Caco-2 (cell line): ENCODE results near the gene MRPL52. TPM values are rescaled to one million over a fixed set of nuclear protein-coding genes. Genes with fewer than 3 reads are reported as not detected.

Source experiments
- BruUV-seq: library from RNA; stranded (reverse); fragments of 400-500 nt; replicated peaks from 2 replicates; lab custom pipeline; 2021; lab: Mats Ljungman, UMichigan
- CTCF ChIA-PET: fragments of 300-600 bp; sonication (Branson Sonifier 250); formaldehyde crosslinking; loops from one replicate; lab custom pipeline; 2022; ENCODE audit warnings: antibody characterized with exemption; lab: Charles Lee
- POLR2A ChIA-PET: fragments of 300-600 bp; sonication (Branson Sonifier 250); formaldehyde crosslinking; loops from one replicate; lab custom pipeline; 2022; ENCODE audit warnings: antibody characterized with exemption; lab: Charles Lee
- DNase-seq, 2 experiments: peaks; one replicate each; pipeline versions ENCODE4 v3.0.0 to v3.0.0-alpha.2; 2020 to 2022
- H3K27me3 ChIP-seq: replicated peaks from 2 replicates; pipeline ENCODE4 v1.6.0; 2011; ENCODE audit warnings: low read length; ENCODE audit not compliant: control insufficient read depth, insufficient read depth
- H3K36me3 ChIP-seq: 2 replicates; pipeline ENCODE4 v1.5.1; 2011; ENCODE audit warnings: low read length; ENCODE audit not compliant: control insufficient read depth, insufficient read depth
- H3K4me1 ChIP-seq: fragments of 250-450 bp; sonication (Bioruptor Pico); 2 replicates; pipeline ENCODE4 v1.5.1; 2020; ENCODE audit warnings: mild to moderate bottlenecking
- H3K4me3 ChIP-seq: 2 replicates; pipeline ENCODE4 v1.5.1; 2011; ENCODE audit warnings: low read depth, mild to moderate bottlenecking, control low read depth, low read length
- H3K9me3 ChIP-seq: fragments of 250-450 bp; sonication (Bioruptor Pico); 2 replicates; pipeline ENCODE4 v1.5.1; 2020; ENCODE audit warnings: mild to moderate bottlenecking, moderate library complexity
- H3K27ac Mint-ChIP-seq: one replicate; pipeline ENCODE4 v1.8.0; 2022; ENCODE audit warnings: mixed read lengths; ENCODE audit not compliant: unreplicated experiment
- H3K27me3 Mint-ChIP-seq: one replicate; pipeline ENCODE4 v1.8.0; 2022; ENCODE audit warnings: mixed read lengths; ENCODE audit not compliant: insufficient read depth, unreplicated experiment
- H3K36me3 Mint-ChIP-seq: one replicate; pipeline ENCODE4 v1.8.0; 2022; ENCODE audit warnings: mild to moderate bottlenecking, mixed read lengths; ENCODE audit not compliant: insufficient read depth, unreplicated experiment
- H3K4me1 Mint-ChIP-seq: one replicate; pipeline ENCODE4 v1.8.0; 2022; ENCODE audit warnings: low read depth, mixed read lengths; ENCODE audit not compliant: unreplicated experiment
- H3K4me3 Mint-ChIP-seq: one replicate; pipeline ENCODE4 v1.8.0; 2022; ENCODE audit warnings: mild to moderate bottlenecking, moderate library complexity, mixed read lengths; ENCODE audit not compliant: unreplicated experiment
- H3K9me3 Mint-ChIP-seq: one replicate; pipeline ENCODE4 v1.8.0; 2022; ENCODE audit warnings: mixed read lengths; ENCODE audit not compliant: unreplicated experiment
- intact Hi-C: fragments of 100-400 bp; cut with micrococcal nuclease; formaldehyde crosslinking; loops from one replicate; pipeline ENCODE4 v1.10.0; 2022; ENCODE audit not compliant: unreplicated experiment
- total RNA-seq: library from RNA; stranded (reverse); gene quantifications from 2 replicates; pipeline ENCODE4 v1.2.3, GENCODE V29; 2022
- TF ChIP-seq, protein P1 (sequence below), 2 experiments: fragments of 200-600 bp in 1 of 2; IDR thresholded peaks; 1 replicate in 1 of 2; 2 replicates in 1 of 2; pipeline versions ENCODE4 v1.5.1 to v1.8.0; 2011 to 2022; ENCODE audit warnings: antibody characterized with exemption in 1 of 2, control low read depth in 1 of 2, inconsistent platforms in 1 of 2, low read depth in 1 of 2, low read length in 1 of 2, mild to moderate bottlenecking in 1 of 2, moderate library complexity in 1 of 2; ENCODE audit not compliant: insufficient read depth in 1 of 2, severe bottlenecking in 1 of 2, unreplicated experiment in 1 of 2

Gene MRPL52
- total RNA-seq, 1 experiment from 2014 or later = 149 TPM

DNA sequence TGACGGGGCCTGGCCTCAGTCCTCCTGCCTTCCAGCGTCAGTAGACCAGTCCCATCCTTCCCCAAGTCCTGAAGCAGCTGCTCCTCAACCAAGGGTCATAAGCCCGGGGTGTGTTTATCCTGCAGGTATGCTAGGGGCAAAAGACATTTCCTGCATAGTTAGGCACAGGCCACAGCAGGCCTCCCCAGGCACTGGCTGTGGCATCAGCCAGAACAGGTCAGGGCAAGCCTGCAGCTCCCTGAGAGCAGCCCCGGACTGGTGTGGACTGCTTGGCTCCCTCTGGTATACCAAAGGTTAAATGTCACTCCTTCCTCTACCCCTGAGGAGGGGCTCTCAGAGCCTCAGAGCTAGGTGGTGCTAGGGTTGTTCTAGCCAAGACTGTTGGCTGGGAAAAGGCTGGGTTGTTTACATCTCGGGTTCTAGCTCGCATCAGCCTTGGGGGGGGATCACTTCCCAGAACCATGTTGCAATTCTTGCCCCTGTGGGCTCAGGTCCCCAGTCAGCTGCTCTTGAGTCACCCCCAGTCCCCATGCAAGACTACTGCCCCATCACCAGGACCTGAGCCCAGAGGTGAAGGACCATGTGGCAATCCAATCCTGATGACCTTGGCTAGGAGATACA lies 9.6 kb downstream of the MRPL52 start:
- Histone ChIP-seq H3K36me3 (peaks cover 5% of the 10 kb centered on the region), H3K27me3 (no peaks in the 10 kb centered on the region), H3K9me3 (no peaks in the 10 kb centered on the region), H3K4me1 (peaks cover 16% of the 10 kb centered on the region), H3K4me3 (no peak overlapping the region)
- Mint-ChIP-seq H3K4me1 (peaks cover 17% of the 10 kb centered on the region), H3K36me3 (peaks cover 59% of the 10 kb centered on the region), H3K4me3 (peak overlapping the region; percentile 85), H3K9me3 (no peaks in the 10 kb centered on the region), H3K27ac (peak overlapping the region; percentile 87), H3K27me3 (no peaks in the 10 kb centered on the region)
- BruUV-seq = no TSS peak
- CTCF ChIA-PET = no interaction called here
- POLR2A ChIA-PET = no interaction called here
- TF ChIP-seq, protein P1, sequence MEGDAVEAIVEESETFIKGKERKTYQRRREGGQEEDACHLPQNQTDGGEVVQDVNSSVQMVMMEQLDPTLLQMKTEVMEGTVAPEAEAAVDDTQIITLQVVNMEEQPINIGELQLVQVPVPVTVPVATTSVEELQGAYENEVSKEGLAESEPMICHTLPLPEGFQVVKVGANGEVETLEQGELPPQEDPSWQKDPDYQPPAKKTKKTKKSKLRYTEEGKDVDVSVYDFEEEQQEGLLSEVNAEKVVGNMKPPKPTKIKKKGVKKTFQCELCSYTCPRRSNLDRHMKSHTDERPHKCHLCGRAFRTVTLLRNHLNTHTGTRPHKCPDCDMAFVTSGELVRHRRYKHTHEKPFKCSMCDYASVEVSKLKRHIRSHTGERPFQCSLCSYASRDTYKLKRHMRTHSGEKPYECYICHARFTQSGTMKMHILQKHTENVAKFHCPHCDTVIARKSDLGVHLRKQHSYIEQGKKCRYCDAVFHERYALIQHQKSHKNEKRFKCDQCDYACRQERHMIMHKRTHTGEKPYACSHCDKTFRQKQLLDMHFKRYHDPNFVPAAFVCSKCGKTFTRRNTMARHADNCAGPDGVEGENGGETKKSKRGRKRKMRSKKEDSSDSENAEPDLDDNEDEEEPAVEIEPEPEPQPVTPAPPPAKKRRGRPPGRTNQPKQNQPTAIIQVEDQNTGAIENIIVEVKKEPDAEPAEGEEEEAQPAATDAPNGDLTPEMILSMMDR (IDR thresholded peaks at IDR 0.05; ENCODE audit: insufficient read depth in 1 of 2, low read depth in 1 of 2, low read length in 1 of 2, severe bottlenecking in 1 of 2, unreplicated experiment in 1 of 2) = no peak
- DNase-seq = peak in 1 of 2 experiments; percentile 68
- intact Hi-C loops = no loop called here

DNA sequence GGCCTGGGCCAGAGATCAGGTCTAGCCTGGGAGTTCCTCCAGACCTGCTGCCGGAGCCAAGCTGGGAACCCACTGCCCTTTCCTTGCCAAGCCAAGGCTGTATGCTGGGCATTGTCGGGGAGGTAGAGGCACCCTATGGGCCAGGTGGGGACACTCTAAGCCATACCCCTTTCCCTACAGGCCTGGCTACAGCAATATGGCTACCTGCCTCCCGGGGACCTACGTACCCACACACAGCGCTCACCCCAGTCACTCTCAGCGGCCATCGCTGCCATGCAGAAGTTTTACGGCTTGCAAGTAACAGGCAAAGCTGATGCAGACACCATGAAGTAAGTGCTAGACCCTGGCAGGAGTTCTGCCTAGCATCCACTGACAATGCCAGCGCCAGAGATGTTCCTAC lies 11.6 kb downstream of the MRPL52 start:
- Mint-ChIP-seq H3K27ac (no peak overlapping the region), H3K27me3 (no peaks in the 10 kb centered on the region), H3K4me3 (no peak overlapping the region), H3K36me3 (peaks cover 58% of the 10 kb centered on the region), H3K4me1 (peaks cover 7% of the 10 kb centered on the region), H3K9me3 (no peaks in the 10 kb centered on the region)
- CTCF ChIA-PET = interaction anchor here (0.7 to 1.3 kb wide), 2 partner anchors 12 to 75 kb away, joined by 3 to 4 read pairs; no protein-coding TSS in a partner anchor
- POLR2A ChIA-PET = no interaction called here
- BruUV-seq = no TSS peak
- DNase-seq = no peak
- peaks cover 16% of the 10 kb centered on the region for H3K4me1 ChIP-seq
- H3K27me3 ChIP-seq = no peaks in the 10 kb centered on the region
- H3K4me3 ChIP-seq = no peak overlapping the region
- no peaks in the 10 kb centered on the region for H3K9me3 ChIP-seq
- TF ChIP-seq, protein P1 (IDR thresholded peaks at IDR 0.05; ENCODE audit: insufficient read depth in 1 of 2, low read depth in 1 of 2, low read length in 1 of 2, severe bottlenecking in 1 of 2, unreplicated experiment in 1 of 2) = no peak
- H3K36me3 ChIP-seq = peaks cover 10% of the 10 kb centered on the region
- intact Hi-C loops = no loop called here

DNA sequence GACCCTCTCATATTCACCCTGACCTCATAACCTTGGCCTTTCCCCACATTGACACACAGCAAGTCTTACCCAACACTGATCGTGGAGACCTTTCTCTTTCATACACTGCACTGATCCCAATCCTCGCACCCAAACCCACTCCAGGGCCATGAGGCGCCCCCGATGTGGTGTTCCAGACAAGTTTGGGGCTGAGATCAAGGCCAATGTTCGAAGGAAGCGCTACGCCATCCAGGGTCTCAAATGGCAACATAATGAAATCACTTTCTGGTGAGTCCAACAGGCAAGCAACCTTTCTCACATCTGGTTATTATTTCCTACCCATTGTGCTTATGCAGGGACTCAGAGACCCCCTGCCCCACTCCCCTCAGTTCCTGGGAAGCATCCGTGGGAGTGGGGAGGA lies 12.1 kb downstream of the MRPL52 start:
- BruUV-seq = no TSS peak
- TF ChIP-seq, protein P1 (IDR thresholded peaks at IDR 0.05; ENCODE audit: insufficient read depth in 1 of 2, low read depth in 1 of 2, low read length in 1 of 2, severe bottlenecking in 1 of 2, unreplicated experiment in 1 of 2) = no peak
- Mint-ChIP-seq H3K9me3 (no peaks in the 10 kb centered on the region), H3K27me3 (no peaks in the 10 kb centered on the region), H3K4me3 (no peak overlapping the region), H3K27ac (no peak overlapping the region), H3K36me3 (peaks cover 60% of the 10 kb centered on the region), H3K4me1 (peaks cover 7% of the 10 kb centered on the region)
- DNase-seq = no peak
- Histone ChIP-seq H3K27me3 (no peaks in the 10 kb centered on the region), H3K4me3 (no peak overlapping the region), H3K4me1 (peaks cover 16% of the 10 kb centered on the region), H3K9me3 (no peaks in the 10 kb centered on the region), H3K36me3 (peaks cover 10% of the 10 kb centered on the region)
- intact Hi-C loops = no loop called here
- ChIA-PET CTCF (no interaction called here), POLR2A (no interaction called here)
